Skeletal muscle satellite cell (primary cell): ENCODE results near the gene SRSF12.

Experiments used
- H3K27me3 ChIP-seq: 2 replicates; pipeline ENCODE4 v1.7.0; 2013; ENCODE audit warnings: low read length; ENCODE audit not compliant: control insufficient read depth, insufficient read depth
- H3K36me3 ChIP-seq: 2 replicates; pipeline ENCODE4 v1.7.0; 2013; ENCODE audit warnings: mild to moderate bottlenecking, control low read depth, low read length; ENCODE audit not compliant: insufficient read depth
- H3K4me1 ChIP-seq: 2 replicates; pipeline ENCODE4 v1.7.0; 2013; ENCODE audit warnings: low read length; ENCODE audit not compliant: control insufficient read depth, insufficient read depth
- H3K4me2 ChIP-seq: 2 replicates; pipeline ENCODE4 v1.7.0; 2013; ENCODE audit warnings: mild to moderate bottlenecking, low read length
- H3K4me3 ChIP-seq: 2 replicates; pipeline ENCODE4 v1.7.0; 2013; ENCODE audit warnings: low read length
- H3K9ac ChIP-seq: 2 replicates; pipeline ENCODE4 v1.7.0; 2013; ENCODE audit warnings: mild to moderate bottlenecking, low read depth, low read length, moderate library complexity
- H3K9me3 ChIP-seq: replicated peaks from 2 replicates; pipeline ENCODE4 v1.7.0; 2013; ENCODE audit warnings: mild to moderate bottlenecking, control low read depth, low read length

Gene SRSF12

GRCh38 chr6:89120371-89120770 lies 2.5 kb upstream of the SRSF12 start:
- H3K36me3 ChIP-seq: no peaks in the 10 kb centered on the region
- H3K9me3 ChIP-seq: no peaks in the 10 kb centered on the region
- peaks cover 6% of the 10 kb centered on the region for H3K4me1 ChIP-seq
- H3K27me3 ChIP-seq: peaks cover 30% of the 10 kb centered on the region
- H3K4me2 ChIP-seq: no peak overlapping the region
- H3K9ac ChIP-seq: no peak overlapping the region
- H3K4me3 ChIP-seq: no peak overlapping the region

GRCh38 chr6:89118931-89119330 lies 1.1 kb upstream of the SRSF12 start:
- peaks cover 30% of the 10 kb centered on the region for H3K27me3 ChIP-seq
- no peak overlapping the region for H3K4me2 ChIP-seq
- no peak overlapping the region for H3K4me3 ChIP-seq
- peaks cover 6% of the 10 kb centered on the region for H3K4me1 ChIP-seq
- H3K9ac ChIP-seq: no peak overlapping the region
- no peaks in the 10 kb centered on the region for H3K9me3 ChIP-seq
- H3K36me3 ChIP-seq: no peaks in the 10 kb centered on the region

- peaks cover 6% of the 10 kb centered on the region for H3K4me1 ChIP-seq
- H3K36me3 ChIP-seq: no peaks in the 10 kb centered on the region
- peak overlapping the region; percentile 78 for H3K4me3 ChIP-seq
- H3K27me3 ChIP-seq: peaks cover 30% of the 10 kb centered on the region
- H3K9me3 ChIP-seq: no peaks in the 10 kb centered on the region
- H3K4me2 ChIP-seq: peak overlapping the region; percentile 98
- H3K9ac ChIP-seq: peak overlapping the region; percentile 64
These were observed 1.2 kb downstream of the SRSF12 start for GRCh38 chr6:89116702-89117101.

GRCh38 chr6:89111933-89112332 lies 5.9 kb downstream of the SRSF12 start:
- Histone ChIP-seq H3K9me3 (no peaks in the 10 kb centered on the region), H3K27me3 (peaks cover 2% of the 10 kb centered on the region), H3K36me3 (no peaks in the 10 kb centered on the region)

GRCh38 chr6:89110284-89110683 lies 7.6 kb downstream of the SRSF12 start:
- Histone ChIP-seq H3K4me1 (no peaks in the 10 kb centered on the region), H3K4me2 (no peak overlapping the region), H3K4me3 (no peak overlapping the region), H3K9me3 (no peaks in the 10 kb centered on the region), H3K27me3 (no peaks in the 10 kb centered on the region), H3K36me3 (no peaks in the 10 kb centered on the region), H3K9ac (no peak overlapping the region)

More at GRCh38 chr6:89111933-89112332, 5.9 kb downstream of the SRSF12 start:
- no peak overlapping the region for H3K9ac ChIP-seq
- H3K4me3 ChIP-seq: no peak overlapping the region
- no peak overlapping the region for H3K4me2 ChIP-seq
- H3K4me1 ChIP-seq: peaks cover 1% of the 10 kb centered on the region

GRCh38 chr6:89100114-89100513 lies 17.8 kb downstream of the SRSF12 start:
- H3K4me2 ChIP-seq: peak overlapping the region; percentile 26
- H3K27me3 ChIP-seq: no peaks in the 10 kb centered on the region
- no peaks in the 10 kb centered on the region for H3K36me3 ChIP-seq
- H3K9ac ChIP-seq: no peak overlapping the region
- no peaks in the 10 kb centered on the region for H3K9me3 ChIP-seq
- H3K4me3 ChIP-seq: no peak overlapping the region
- H3K4me1 ChIP-seq: peaks cover 11% of the 10 kb centered on the region

- H3K27me3 ChIP-seq: no peaks in the 10 kb centered on the region
- H3K9ac ChIP-seq: no peak overlapping the region
- H3K4me3 ChIP-seq: no peak overlapping the region
These were observed 19.4 kb downstream of the SRSF12 start for GRCh38 chr6:89098461-89098860.

GRCh38 chr6:89087881-89088280 lies 30.0 kb downstream of the SRSF12 start:
- Histone ChIP-seq H3K27me3 (no peaks in the 10 kb centered on the region), H3K9me3 (no peaks in the 10 kb centered on the region), H3K4me2 (no peak overlapping the region), H3K36me3 (peaks cover 31% of the 10 kb centered on the region), H3K9ac (no peak overlapping the region), H3K4me3 (no peak overlapping the region), H3K4me1 (peaks cover 11% of the 10 kb centered on the region)

More at GRCh38 chr6:89098461-89098860, 19.4 kb downstream of the SRSF12 start:
- Histone ChIP-seq H3K4me2 (no peak overlapping the region), H3K9me3 (no peaks in the 10 kb centered on the region), H3K4me1 (peaks cover 11% of the 10 kb centered on the region), H3K36me3 (no peaks in the 10 kb centered on the region)

- Histone ChIP-seq H3K4me1 (peaks cover 12% of the 10 kb centered on the region), H3K36me3 (peaks cover 31% of the 10 kb centered on the region), H3K4me3 (no peak overlapping the region), H3K4me2 (no peak overlapping the region), H3K9me3 (no peaks in the 10 kb centered on the region), H3K27me3 (no peaks in the 10 kb centered on the region), H3K9ac (no peak overlapping the region)
These were observed 32.3 kb downstream of the SRSF12 start for GRCh38 chr6:89085409-89086205.

GRCh38 chr6:89084954-89085353 lies 32.9 kb downstream of the SRSF12 start:
- Histone ChIP-seq H3K36me3 (peaks cover 31% of the 10 kb centered on the region), H3K4me1 (peaks cover 12% of the 10 kb centered on the region), H3K9ac (no peak overlapping the region), H3K4me3 (no peak overlapping the region), H3K4me2 (no peak overlapping the region), H3K27me3 (no peaks in the 10 kb centered on the region), H3K9me3 (no peaks in the 10 kb centered on the region)

GRCh38 chr6:89084542-89084941 lies 33.3 kb downstream of the SRSF12 start:
- no peak overlapping the region for H3K4me3 ChIP-seq
- H3K36me3 ChIP-seq: peaks cover 31% of the 10 kb centered on the region
- H3K9ac ChIP-seq: no peak overlapping the region
- no peaks in the 10 kb centered on the region for H3K27me3 ChIP-seq
- H3K4me2 ChIP-seq: no peak overlapping the region
- no peaks in the 10 kb centered on the region for H3K9me3 ChIP-seq
- peaks cover 12% of the 10 kb centered on the region for H3K4me1 ChIP-seq

GRCh38 chr6:89082486-89082891 lies 35.4 kb downstream of the SRSF12 start:
- H3K27me3 ChIP-seq: no peaks in the 10 kb centered on the region
- peaks cover 31% of the 10 kb centered on the region for H3K36me3 ChIP-seq
- peak overlapping the region; percentile 87 for H3K4me2 ChIP-seq
- peaks cover 19% of the 10 kb centered on the region for H3K4me1 ChIP-seq
- H3K4me3 ChIP-seq: peak overlapping the region; percentile 97
- no peaks in the 10 kb centered on the region for H3K9me3 ChIP-seq
- peak overlapping the region; percentile 97 for H3K9ac ChIP-seq
